PC-3 (cell line): ENCODE measurements around the gene CYBRD1. TPM values are rescaled to one million over a fixed set of nuclear protein-coding genes. Genes with fewer than 3 reads are reported as not detected.

Experiments
- ATAC-seq: fragments of 200-7000 bp; cut with Tn5 transposase; 2 replicates; pipeline ENCODE4 v1.9.1; 2020; ENCODE audit warnings: mild to moderate bottlenecking, moderate library complexity
- BruUV-seq: library from RNA; stranded (reverse); fragments of 400-500 nt; replicated peaks from 2 replicates; lab custom pipeline; 2021; lab: Mats Ljungman, UMichigan
- CTCF ChIA-PET: fragments of 300-600 bp; sonication (Branson Sonifier 250); formaldehyde crosslinking; loops from one replicate; lab custom pipeline; 2022; ENCODE audit warnings: antibody characterized with exemption; lab: Charles Lee
- POLR2A ChIA-PET: fragments of 300-600 bp; sonication (Branson Sonifier 250); formaldehyde crosslinking; loops from one replicate; lab custom pipeline; 2022; ENCODE audit warnings: antibody characterized with exemption; ENCODE audit not compliant: unreplicated experiment; lab: Charles Lee
- DNase-seq: peaks from one replicate; pipeline ENCODE4 v3.0.0-alpha.2; 2015
- H2AFZ ChIP-seq: fragments of 300-600 bp; sonication (generic); 2 replicates; pipeline ENCODE4 v1.6.0; 2016; ENCODE audit warnings: antibody characterized with exemption, low read length
- H3F3A ChIP-seq: fragments of 300-600 bp; sonication (generic); one replicate; pipeline ENCODE4 v1.6.0; 2017; ENCODE audit warnings: antibody characterized with exemption, low read length, control low read depth, mild to moderate bottlenecking; ENCODE audit not compliant: unreplicated experiment
- H3K27ac ChIP-seq: fragments of 300-600 bp; sonication (generic); 2 replicates; pipeline ENCODE4 v1.5.1; 2016; ENCODE audit warnings: mild to moderate bottlenecking, low read length
- H3K27me3 ChIP-seq: fragments of 300-600 bp; sonication (generic); 2 replicates; pipeline ENCODE4 v1.6.1; 2016; ENCODE audit warnings: low read length, mixed read lengths
- H3K36me3 ChIP-seq: fragments of 300-600 bp; sonication (generic); 2 replicates; pipeline ENCODE4 v1.6.1; 2016; ENCODE audit warnings: low read depth, mixed run types, low read length, mixed read lengths
- H3K4me1 ChIP-seq: fragments of 300-600 bp; sonication (generic); 2 replicates; pipeline ENCODE4 v1.5.1; 2016; ENCODE audit warnings: low read length; ENCODE audit not compliant: insufficient read depth
- H3K4me2 ChIP-seq: fragments of 300-600 bp; sonication (generic); 2 replicates; pipeline ENCODE4 v1.6.0; 2016; ENCODE audit warnings: low read length
- H3K4me3 ChIP-seq: fragments of 300-600 bp; sonication (generic); 2 replicates; pipeline ENCODE4 v1.5.1; 2016; ENCODE audit warnings: mild to moderate bottlenecking, low read length, mixed read lengths
- H3K79me2 ChIP-seq: fragments of 300-600 bp; sonication (generic); 2 replicates; pipeline ENCODE4 v1.6.1; 2017; ENCODE audit warnings: low read length, mixed read lengths
- H3K9ac ChIP-seq: fragments of 300-600 bp; sonication (generic); 2 replicates; pipeline ENCODE4 v1.6.0; 2016; ENCODE audit warnings: mild to moderate bottlenecking, low read length
- H3K9me2 ChIP-seq: fragments of 300-600 bp; sonication (generic); replicated peaks from 2 replicates; pipeline ENCODE4 v1.6.1; 2016; ENCODE audit warnings: mixed run types, low read length, mixed read lengths
- H3K9me3 ChIP-seq: fragments of 300-600 bp; sonication (generic); 2 replicates; pipeline ENCODE4 v1.6.1; 2016; ENCODE audit warnings: low read length, mixed read lengths
- H4K20me1 ChIP-seq: fragments of 300-600 bp; sonication (generic); 2 replicates; pipeline ENCODE4 v1.6.1; 2016; ENCODE audit warnings: low read length, mixed read lengths
- CTCF ChIP-seq: fragments of 300-600 bp; sonication (generic); conservative IDR thresholded peaks from 2 replicates; pipeline ENCODE4 v1.5.1; 2017; ENCODE audit warnings: antibody characterized with exemption, low read depth, mild to moderate bottlenecking, low read length
- EZH2 ChIP-seq: fragments of 300-600 bp; sonication (generic); IDR thresholded peaks from one replicate; pipeline ENCODE4 v1.6.1; 2017; ENCODE audit warnings: antibody characterized with exemption, mild to moderate bottlenecking, low read length; ENCODE audit not compliant: unreplicated experiment
- EZH2phosphoT487 ChIP-seq: fragments of 300-600 bp; sonication (generic); IDR thresholded peaks from 2 replicates; pipeline ENCODE4 v1.6.1; 2018; ENCODE audit warnings: mild to moderate bottlenecking, antibody characterized with exemption, low read length, borderline replicate concordance
- intact Hi-C: fragments of 100-400 bp; cut with micrococcal nuclease; formaldehyde crosslinking; loops from 2 replicates; pipeline ENCODE4 v1.9.0; 2023
- total RNA-seq: library from RNA; depleted of rRNA; stranded (reverse); fragments of >200 nt; gene quantifications from 2 replicates; pipeline ENCODE4 v1.2.3, GENCODE V29; 2014

CYBRD1 gene
- total RNA-seq, 1 experiment from 2014 or later: 0.87 TPM

GRCh38 chr2:171540437-171540836 lies 18.2 kb downstream of the CYBRD1 start:
- no peaks in the 10 kb centered on the region for H3K9me3 ChIP-seq
- no TSS peak for BruUV-seq
- TF ChIP-seq EZH2: no peak
- TF ChIP-seq CTCF: no peak
- TF ChIP-seq EZH2phosphoT487: no peak
- CTCF ChIA-PET: interaction anchor here (0.6 kb wide), 1 partner anchor 243 kb away, joined by 4 read pairs; no protein-coding TSS in a partner anchor
- H4K20me1 ChIP-seq: no peaks in the 10 kb centered on the region
- H3F3A ChIP-seq: no peaks in the 10 kb centered on the region
- H3K27me3 ChIP-seq: no peaks in the 10 kb centered on the region
- POLR2A ChIA-PET: no interaction called here
- no peak overlapping the region for H3K4me2 ChIP-seq
- H3K9ac ChIP-seq: no peak overlapping the region
- no peaks in the 10 kb centered on the region for H3K9me2 ChIP-seq
- no peaks in the 10 kb centered on the region for H3K4me1 ChIP-seq
- intact Hi-C loops: no loop called here
- DNase-seq (no peak), ATAC-seq (no peak)
- no peaks in the 10 kb centered on the region for H3K36me3 ChIP-seq
- no peak overlapping the region for H3K4me3 ChIP-seq
- H2AFZ ChIP-seq: no peak overlapping the region
- no peak overlapping the region for H3K27ac ChIP-seq
- no peaks in the 10 kb centered on the region for H3K79me2 ChIP-seq

- Histone ChIP-seq H2AFZ (no peak overlapping the region), H3K79me2 (no peaks in the 10 kb centered on the region)
- peak; percentile 51 for DNase-seq
Observed at GRCh38 chr2:171541202-171541887, 19.1 kb downstream of the CYBRD1 start.

More at GRCh38 chr2:171541202-171541887, 19.1 kb downstream of the CYBRD1 start:
- H3K9me2 ChIP-seq: no peaks in the 10 kb centered on the region
- no peak for TF ChIP-seq EZH2
- peak; percentile 72 for TF ChIP-seq CTCF
- ChIA-PET CTCF (interaction anchor here (0.6 kb wide), 1 partner anchor 244 kb away, joined by 4 read pairs; no protein-coding TSS in a partner anchor), POLR2A (no interaction called here)
- H3K9ac ChIP-seq: no peak overlapping the region
- H3K9me3 ChIP-seq: no peaks in the 10 kb centered on the region
- no peaks in the 10 kb centered on the region for H3K27me3 ChIP-seq
- intact Hi-C loops: no loop called here
- no peak overlapping the region for H3K27ac ChIP-seq
- no peak for ATAC-seq
- BruUV-seq: no TSS peak
- no peaks in the 10 kb centered on the region for H3K36me3 ChIP-seq
- H3K4me2 ChIP-seq: no peak overlapping the region
- H3F3A ChIP-seq: no peaks in the 10 kb centered on the region
- no peaks in the 10 kb centered on the region for H3K4me1 ChIP-seq
- H4K20me1 ChIP-seq: no peaks in the 10 kb centered on the region
- no peak overlapping the region for H3K4me3 ChIP-seq
